Thoracic aorta (tissue), 2 donors: ENCODE results near the gene TIMM29. TPM values are rescaled to one million over a fixed set of nuclear protein-coding genes. Genes with fewer than 3 reads are reported as not detected.

Source experiments
- ATAC-seq: fragments of 150-250 bp; one replicate; pipeline ENCODE4 v1.8.0; 2017; ENCODE audit warnings: low read depth; ENCODE audit not compliant: insufficient number of reproducible peaks, low FRiP score
- DNase-seq: peaks from one replicate; pipeline ENCODE4 v3.0.0-alpha.2; 2020; ENCODE audit warnings: low spot score
- H3K27ac ChIP-seq, 2 donors: fragments of 200-600 bp; sonication (generic); 1 replicate in 1 of 2; 2 replicates in 1 of 2; pipeline ENCODE4 v1.5.1; 2016; ENCODE audit warnings: mild to moderate bottlenecking in 2 of 2, moderate library complexity in 2 of 2
- H3K27me3 ChIP-seq: fragments of 200-600 bp; sonication (generic); replicated peaks from 2 replicates; pipeline ENCODE4 v1.6.0; 2016; ENCODE audit warnings: mild to moderate bottlenecking; ENCODE audit not compliant: insufficient read depth
- H3K36me3 ChIP-seq: fragments of 200-600 bp; sonication (generic); one replicate; pipeline ENCODE4 v1.5.1; 2016
- H3K4me1 ChIP-seq, 2 donors: fragments of 200-600 bp; sonication (generic); 1 replicate in 1 of 2; 2 replicates in 1 of 2; pipeline versions ENCODE4 v1.5.1 to v1.6.0; 2016; ENCODE audit warnings: low read depth in 2 of 2, mild to moderate bottlenecking in 1 of 2; ENCODE audit not compliant: control insufficient read depth in 1 of 2
- H3K4me3 ChIP-seq: fragments of 200-600 bp; sonication (generic); 2 replicates; pipeline ENCODE4 v1.5.1; 2016; ENCODE audit warnings: mild to moderate bottlenecking
- H3K9me3 ChIP-seq: fragments of 200-600 bp; sonication (generic); 2 replicates; pipeline ENCODE4 v1.5.1; 2016
- total RNA-seq, 2 donors: library from RNA; depleted of rRNA; stranded (reverse); fragments of >200 nt; gene quantifications; one replicate each; pipeline versions ENCODE4 v1.1.0 to v1.2.3, GENCODE V29; 2016
- TF ChIP-seq, protein P1 (sequence below): fragments of 200-600 bp; sonication (generic); IDR thresholded peaks from one replicate; pipeline ENCODE4 v1.5.1; 2019; ENCODE audit warnings: antibody characterized with exemption

The TIMM29 gene
- total RNA-seq, 2 donors from 2014 or later, result 33.3 to 34.8 TPM

DNA sequence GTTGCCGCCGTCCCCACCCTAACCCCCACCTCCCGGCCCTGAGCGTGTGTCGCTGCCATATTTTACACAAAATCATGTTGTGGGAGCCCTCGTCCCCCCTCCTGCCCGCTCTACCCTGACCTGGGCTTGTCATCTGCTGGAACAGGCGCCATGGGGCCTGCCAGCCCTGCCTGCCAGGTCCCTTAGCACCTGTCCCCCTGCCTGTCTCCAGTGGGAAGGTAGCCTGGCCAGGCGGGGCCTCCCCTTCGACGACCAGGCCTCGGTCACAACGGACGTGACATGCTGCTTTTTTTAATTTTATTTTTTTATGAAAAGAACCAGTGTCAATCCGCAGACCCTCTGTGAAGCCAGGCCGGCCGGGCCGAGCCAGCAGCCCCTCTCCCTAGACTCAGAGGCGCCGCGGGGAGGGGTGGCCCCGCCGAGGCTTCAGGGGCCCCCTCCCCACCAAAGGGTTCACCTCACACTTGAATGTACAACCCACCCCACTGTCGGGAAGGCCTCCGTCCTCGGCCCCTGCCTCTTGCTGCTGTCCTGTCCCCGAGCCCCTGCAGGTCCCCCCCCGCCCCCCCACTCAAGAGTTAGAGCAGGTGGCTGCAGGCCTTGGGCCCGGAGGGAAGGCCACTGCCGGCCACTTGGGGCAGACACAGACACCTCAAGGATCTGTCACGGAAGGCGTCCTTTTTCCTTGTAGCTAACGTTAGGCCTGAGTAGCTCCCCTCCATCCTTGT, 6.5 kb upstream of the TIMM29 start:
- no peak for DNase-seq
- H3K9me3 ChIP-seq, result no peaks in the 10 kb centered on the region
- H3K27me3 ChIP-seq, result no peaks in the 10 kb centered on the region
- TF ChIP-seq, protein P1, sequence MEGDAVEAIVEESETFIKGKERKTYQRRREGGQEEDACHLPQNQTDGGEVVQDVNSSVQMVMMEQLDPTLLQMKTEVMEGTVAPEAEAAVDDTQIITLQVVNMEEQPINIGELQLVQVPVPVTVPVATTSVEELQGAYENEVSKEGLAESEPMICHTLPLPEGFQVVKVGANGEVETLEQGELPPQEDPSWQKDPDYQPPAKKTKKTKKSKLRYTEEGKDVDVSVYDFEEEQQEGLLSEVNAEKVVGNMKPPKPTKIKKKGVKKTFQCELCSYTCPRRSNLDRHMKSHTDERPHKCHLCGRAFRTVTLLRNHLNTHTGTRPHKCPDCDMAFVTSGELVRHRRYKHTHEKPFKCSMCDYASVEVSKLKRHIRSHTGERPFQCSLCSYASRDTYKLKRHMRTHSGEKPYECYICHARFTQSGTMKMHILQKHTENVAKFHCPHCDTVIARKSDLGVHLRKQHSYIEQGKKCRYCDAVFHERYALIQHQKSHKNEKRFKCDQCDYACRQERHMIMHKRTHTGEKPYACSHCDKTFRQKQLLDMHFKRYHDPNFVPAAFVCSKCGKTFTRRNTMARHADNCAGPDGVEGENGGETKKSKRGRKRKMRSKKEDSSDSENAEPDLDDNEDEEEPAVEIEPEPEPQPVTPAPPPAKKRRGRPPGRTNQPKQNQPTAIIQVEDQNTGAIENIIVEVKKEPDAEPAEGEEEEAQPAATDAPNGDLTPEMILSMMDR, result no peak
- H3K4me1 ChIP-seq, result peaks cover 0 to 2% of the 10 kb centered on the region in 2 donors
- no peak overlapping the region for H3K4me3 ChIP-seq
- ATAC-seq, result no peak
- peaks cover 35% of the 10 kb centered on the region for H3K36me3 ChIP-seq
- H3K27ac ChIP-seq, result no peak overlapping the region

DNA sequence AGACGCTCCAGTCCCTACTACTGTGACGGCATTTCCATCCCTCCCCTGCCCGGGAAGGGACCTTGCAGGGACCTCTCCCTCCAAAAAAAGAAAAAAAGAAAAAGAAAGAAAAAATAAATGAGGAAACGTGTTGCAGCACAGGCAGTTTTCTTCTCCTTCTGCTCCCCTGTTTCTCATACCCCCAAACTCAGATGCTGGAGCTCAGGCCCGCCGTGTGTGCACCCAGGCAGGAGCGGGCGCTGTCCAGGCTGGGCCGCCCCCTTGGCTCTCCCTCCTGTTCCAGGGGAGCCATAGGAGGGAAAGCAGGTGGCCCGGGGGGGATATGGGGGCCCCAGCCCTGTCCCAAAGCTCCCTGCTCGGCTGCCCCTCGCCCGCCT, 6.0 kb upstream of the TIMM29 start:
- Histone ChIP-seq H3K36me3 (peaks cover 35% of the 10 kb centered on the region), H3K4me3 (no peak overlapping the region), H3K27me3 (no peaks in the 10 kb centered on the region), H3K4me1 (peaks cover 4 to 8% of the 10 kb centered on the region in 2 donors), H3K27ac (no peak overlapping the region), H3K9me3 (no peaks in the 10 kb centered on the region)
- ATAC-seq, result no peak
- TF ChIP-seq, protein P1, result no peak
- DNase-seq, result no peak

DNA sequence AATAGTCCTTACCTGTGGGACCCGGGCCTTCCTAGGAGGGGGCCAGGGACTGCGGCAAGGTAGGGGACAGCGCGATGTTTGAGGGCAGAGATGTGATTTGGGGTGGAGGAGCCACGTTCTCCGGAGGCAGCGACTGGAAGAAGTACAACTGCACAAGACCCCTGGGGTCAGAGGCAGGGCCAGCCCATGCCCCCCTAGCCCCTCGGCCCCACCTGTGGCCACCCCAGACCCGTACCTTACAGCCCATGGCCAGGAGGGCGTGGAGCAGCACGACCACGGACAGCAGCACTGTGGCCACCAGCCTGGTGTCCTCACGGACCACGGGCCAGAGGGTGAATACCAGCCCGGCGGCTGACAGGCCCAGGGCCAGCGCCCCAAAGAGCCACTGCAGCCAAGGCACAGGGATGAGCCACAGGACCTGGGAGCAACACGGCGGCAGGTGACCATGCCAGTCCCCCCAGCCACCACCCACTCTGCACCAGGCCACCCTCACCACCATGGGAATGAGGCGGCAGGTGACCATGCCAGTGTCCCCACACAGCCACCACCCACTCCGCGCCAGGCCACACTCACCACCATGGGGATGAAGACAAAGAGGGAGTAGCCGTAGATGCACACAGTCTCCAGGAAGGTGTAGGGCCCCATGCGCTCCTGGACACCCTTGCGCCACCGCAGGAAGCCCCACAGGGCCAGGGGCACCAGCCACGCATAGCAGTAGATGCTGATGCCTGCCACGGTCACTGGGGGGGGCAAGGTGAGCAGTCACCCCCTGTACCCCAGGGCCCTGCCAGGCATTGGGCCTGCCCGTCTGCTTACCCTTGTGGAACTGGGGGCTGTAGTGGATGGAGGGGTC, 5.1 kb upstream of the TIMM29 start:
- Histone ChIP-seq H3K27me3 (no peaks in the 10 kb centered on the region), H3K9me3 (no peaks in the 10 kb centered on the region), H3K36me3 (peaks cover 35% of the 10 kb centered on the region), H3K4me3 (no peak overlapping the region), H3K27ac (no peak overlapping the region), H3K4me1 (peaks cover 8 to 12% of the 10 kb centered on the region in 2 donors)
- TF ChIP-seq, protein P1, result no peak
- no peak for DNase-seq
- no peak for ATAC-seq

DNA sequence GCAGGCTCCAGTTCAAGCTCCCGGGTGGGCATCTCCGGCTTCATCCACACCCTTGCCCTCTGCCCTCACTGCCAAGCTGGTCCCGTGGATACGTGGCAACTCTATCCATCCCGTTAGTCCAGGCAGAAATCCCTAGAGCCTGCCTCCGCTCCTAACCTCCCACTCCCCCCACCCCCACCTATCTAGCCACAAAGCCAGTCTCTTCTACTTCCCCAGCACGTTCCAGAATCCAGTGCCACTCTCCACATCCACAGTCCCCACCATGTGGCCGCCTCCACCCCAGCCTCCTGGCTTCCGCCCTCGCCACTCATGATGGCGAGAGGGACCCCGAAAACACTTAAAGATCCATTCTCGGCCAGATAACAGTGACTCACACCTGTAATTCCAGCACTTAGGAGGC, 4.0 kb upstream of the TIMM29 start:
- H3K27ac ChIP-seq, result no peak overlapping the region
- ATAC-seq (no peak), DNase-seq (no peak)
- H3K9me3 ChIP-seq, result no peaks in the 10 kb centered on the region
- TF ChIP-seq, protein P1, result no peak
- no peak overlapping the region for H3K4me3 ChIP-seq
- H3K36me3 ChIP-seq, result peaks cover 34% of the 10 kb centered on the region
- H3K4me1 ChIP-seq, result peaks cover 12 to 16% of the 10 kb centered on the region in 2 donors
- no peaks in the 10 kb centered on the region for H3K27me3 ChIP-seq
